Fibroblast of the conjunctiva (primary cell): ENCODE data around the gene CD8B.
A peak's percentile ranks its signal among the peaks of the same experiment; 100 is the strongest.
"Not testable (repeated sequence)": the region's sequence is repeated elsewhere in the genome, so short reads cannot be mapped to it uniquely, and the experiment has no call there.

Experiments
- DNase-seq: peaks from one replicate; pipeline ENCODE4 v3.0.0-alpha.2; 2010; ENCODE audit warnings: low read depth

CD8B gene

DNA sequence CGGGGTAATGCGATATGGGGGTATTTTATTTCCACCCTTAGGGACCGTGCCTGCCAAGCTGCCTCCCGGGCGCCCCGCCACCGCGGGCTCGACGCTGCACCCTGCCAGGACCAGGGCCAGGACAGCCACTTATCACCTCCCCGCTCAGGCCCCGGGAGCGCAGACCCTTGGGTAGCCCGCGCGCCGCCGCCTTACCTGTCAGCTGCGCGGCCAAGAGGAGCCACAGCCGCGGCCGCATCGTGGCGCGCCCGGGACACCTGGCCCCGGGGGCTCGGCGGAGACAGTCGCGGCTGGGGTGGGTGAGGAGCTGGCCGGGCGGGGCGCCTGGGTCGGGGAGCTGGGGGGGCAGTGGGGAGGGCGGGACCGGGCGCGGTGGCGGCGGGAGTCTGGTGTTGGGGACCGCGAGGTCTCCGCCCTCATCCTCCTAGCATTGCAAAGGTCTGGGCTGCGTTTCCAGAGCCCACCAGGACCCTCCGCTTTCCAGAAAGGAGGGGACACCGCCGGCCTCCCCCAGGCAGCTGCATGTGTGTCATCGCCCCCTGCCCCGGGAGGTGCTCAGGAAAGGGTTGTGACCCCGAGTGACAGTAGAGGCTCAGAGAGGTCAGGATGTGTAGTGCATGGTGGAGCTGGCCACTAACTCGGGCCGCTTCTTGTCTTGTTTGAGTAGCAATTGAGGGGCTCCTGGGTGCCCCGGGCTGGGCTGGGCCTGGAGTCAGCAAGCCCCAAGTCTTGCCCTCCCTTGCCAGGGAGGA lies at the start of gene CD8B:
Gene CD8B (minus strand): TSS at position 259 of the 752 bp plus-strand sequence. CDS start 21 bp downstream, at position 238.
- DNase-seq: not testable (repeated sequence)

DNA sequence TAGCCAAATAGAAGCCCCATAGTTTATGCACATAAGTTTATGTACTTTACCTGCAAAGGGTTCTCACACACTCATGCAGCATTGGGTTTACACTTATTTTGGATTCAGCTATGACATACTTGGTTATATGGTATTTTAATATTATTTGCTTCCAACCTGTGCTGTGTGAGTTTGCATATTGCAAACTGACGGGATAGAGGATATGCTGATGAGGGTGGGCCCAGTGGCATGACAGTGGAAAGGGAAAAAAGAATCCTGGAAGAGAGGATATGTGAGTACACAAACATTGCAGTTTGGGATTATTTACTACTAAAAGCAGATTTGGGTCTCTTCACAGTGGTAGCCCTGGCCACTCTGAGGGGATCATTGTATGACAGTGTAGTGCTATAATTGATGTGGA lies 44.2 kb upstream of the CD8B start:
- DNase-seq: not testable (repeated sequence)

DNA sequence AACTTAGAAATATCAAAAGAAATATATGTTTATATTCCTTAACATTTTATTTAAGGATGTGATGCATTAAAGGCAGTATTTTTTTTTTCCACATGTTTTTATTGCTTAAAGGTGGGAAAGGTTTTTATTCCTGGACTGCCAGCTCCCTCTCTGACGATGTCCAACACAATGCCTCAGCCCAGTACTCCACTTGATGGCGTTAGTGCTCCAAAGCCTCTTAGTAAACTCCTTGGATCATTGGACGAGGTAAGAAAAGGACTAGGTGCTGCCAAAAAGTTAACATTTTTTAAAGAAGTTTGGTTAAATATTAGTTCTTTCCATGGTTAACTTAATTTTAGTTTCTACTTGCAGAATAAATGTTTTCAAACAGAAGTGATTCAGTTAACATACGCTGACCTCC lies 39.0 kb upstream of the CD8B start:
- peak; percentile 1 for DNase-seq

- not testable (repeated sequence) for DNase-seq
Observed at GRCh38 chr2:86886026-86886425, 24.3 kb upstream of the CD8B start.

DNA sequence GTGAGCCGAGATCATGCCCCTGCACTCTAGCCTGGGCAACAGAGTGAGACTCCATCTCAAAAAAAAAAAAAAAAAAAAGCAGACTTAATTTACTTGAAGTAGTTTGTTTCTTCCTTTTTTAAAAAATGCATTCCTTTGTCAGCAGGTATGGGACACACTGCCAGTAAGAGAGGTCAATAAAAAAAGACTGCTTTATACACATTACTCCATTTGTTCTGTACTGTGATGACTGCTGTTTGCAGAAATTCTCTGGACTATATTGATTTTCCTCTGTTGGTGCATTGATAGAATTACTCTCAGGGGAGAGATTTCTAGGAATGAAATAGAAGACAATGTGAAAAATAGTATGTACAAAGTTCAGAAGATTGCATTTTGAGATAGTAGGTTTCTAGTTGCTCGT lies 21.2 kb upstream of the CD8B start:
- DNase-seq: not testable (repeated sequence)

- DNase-seq: not testable (repeated sequence)
Observed at GRCh38 chr2:86882118-86882665, 20.5 kb upstream of the CD8B start.

- not testable (repeated sequence) for DNase-seq
Observed at GRCh38 chr2:86878986-86879385, 17.3 kb upstream of the CD8B start.

DNA sequence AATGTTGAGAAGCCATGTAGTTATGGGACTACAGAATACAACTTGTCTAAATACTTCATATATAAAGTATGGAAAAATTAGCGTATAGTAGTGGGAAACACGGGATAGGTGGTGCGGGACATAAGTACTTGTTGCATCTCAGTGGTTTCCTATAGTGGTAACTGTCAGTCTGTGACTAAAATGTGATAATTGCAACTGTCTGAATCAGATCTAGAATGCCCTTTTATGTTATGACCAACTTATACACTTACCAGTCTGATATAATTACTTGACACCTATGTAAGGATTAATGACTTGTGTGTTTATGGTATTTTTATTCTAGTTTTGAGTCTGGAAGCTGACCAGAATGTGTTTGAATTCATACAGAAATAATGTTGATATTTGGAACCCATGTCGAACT lies 9.3 kb upstream of the CD8B start:
- not testable (repeated sequence) for DNase-seq

GRCh38 chr2:86868895-86869468 lies 7.3 kb upstream of the CD8B start:
- not testable (repeated sequence) for DNase-seq

- not testable (repeated sequence) for DNase-seq
Observed at GRCh38 chr2:86862380-86862703, 656 bp upstream of the CD8B start.

DNA sequence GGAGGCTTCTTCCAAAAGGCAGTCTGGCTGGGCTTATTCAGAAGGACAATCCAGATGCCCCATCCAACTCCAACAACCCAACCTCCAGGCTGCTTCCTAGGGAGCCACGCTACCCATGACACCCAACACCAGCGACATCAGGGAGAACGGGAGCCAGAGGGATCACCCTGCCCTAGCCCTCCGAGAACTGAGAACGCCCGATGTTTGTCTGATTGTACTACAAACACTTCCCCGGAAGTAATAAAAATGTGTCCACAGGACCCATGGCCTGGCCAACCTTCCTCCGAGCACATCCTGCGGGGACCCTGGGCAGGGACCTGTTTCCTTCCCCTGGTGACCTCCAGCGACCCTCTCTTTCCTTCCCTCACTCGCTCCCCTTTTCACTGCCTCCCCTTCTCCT lies 511 bp downstream of the CD8B start:
- not testable (repeated sequence) for DNase-seq

GRCh38 chr2:86860573-86860972 lies 1.1 kb downstream of the CD8B start:
- not testable (repeated sequence) for DNase-seq

- DNase-seq: not testable (repeated sequence)
Observed at GRCh38 chr2:86857688-86858087, 4.0 kb downstream of the CD8B start.

- not testable (repeated sequence) for DNase-seq
Observed at GRCh38 chr2:86856498-86856897, 5.2 kb downstream of the CD8B start.

GRCh38 chr2:86855981-86856380 lies 5.7 kb downstream of the CD8B start:
- DNase-seq: not testable (repeated sequence)

- not testable (repeated sequence) for DNase-seq
Observed at GRCh38 chr2:86851581-86851980, 10.1 kb downstream of the CD8B start.

DNA sequence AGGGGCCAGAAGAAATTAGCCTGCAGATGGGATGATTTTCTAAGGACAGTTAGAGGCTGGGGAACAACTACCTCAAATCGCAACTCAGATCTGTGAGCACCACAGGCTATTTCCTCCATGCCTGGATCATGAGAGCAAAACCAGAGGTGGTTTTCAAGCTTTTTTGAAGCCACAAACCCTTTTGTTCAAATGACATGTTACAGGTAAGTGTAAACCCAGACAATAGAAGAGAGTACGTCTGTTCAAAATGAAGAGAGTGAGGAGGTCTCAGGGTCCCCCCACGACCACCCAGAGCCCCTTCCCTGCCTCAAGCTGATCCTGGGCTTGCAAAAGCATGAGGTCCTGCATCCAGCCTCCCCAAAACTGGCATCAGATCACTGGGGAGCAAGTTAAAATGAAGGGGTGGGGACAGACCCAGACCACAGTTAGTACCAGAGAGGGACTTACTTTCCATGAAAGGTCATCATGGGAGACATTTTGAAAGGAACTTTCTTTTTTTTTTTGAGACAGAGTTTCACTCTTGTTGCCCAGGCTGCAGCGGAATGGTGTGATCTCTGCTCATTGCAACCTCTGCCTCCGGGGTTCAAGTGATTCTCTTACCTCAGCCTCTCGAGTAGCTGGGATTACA lies 19.0 kb downstream of the CD8B start:
- not testable (repeated sequence) for DNase-seq

DNA sequence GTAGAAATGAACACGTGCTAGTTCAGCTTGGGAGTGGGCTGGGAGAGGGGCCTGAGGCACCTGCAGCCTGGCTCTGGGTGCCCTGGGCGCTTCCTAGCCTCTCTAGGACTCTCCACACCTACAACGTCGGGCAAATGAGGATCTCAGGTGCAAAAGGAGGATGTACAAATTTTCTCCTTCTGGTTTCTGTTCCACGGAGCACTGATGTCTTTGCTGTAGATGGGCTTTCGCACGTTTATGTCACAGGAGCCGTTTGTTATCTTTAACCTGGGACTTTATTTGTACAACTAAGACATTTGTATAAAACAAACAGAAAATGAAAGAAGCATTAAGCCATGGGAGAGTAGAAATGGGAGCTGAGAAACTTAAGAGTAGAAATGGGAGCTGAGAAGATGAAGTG lies 20.4 kb downstream of the CD8B start:
- not testable (repeated sequence) for DNase-seq

DNA sequence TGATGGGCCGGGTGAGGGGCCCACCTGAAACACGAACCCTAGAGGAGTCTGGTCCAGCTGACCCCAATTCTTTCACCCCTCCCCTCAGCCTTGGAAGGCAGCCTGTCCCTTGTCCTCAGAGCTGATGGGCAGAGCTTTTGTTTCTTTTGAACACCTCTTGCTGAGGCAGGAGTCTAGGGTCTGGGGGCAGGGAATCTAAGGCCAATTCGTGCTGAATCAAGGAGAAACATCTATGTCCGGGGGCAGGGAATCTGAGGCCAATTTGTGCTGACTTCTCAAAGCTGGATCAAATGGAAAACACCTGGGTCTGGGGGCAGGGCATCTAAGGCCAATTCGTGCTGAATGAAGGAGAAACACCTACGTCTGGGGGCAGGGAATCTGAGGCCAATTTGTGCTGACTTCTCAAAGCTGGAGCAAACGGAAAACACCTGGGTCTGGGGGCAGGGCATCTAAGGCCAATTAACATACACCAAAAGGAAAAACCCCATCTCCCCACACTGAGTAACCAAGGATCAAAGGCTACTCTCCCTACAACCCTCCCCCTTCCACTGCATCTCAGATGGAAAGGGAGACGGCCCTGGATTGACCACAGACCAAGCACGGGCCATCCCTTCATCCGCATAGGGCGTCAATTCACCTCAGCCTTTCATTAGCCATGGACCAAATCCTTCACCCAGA lies 21.7 kb downstream of the CD8B start:
- DNase-seq: not testable (repeated sequence)

GRCh38 chr2:86839455-86839854 lies 22.2 kb downstream of the CD8B start:
- DNase-seq: not testable (repeated sequence)

DNA sequence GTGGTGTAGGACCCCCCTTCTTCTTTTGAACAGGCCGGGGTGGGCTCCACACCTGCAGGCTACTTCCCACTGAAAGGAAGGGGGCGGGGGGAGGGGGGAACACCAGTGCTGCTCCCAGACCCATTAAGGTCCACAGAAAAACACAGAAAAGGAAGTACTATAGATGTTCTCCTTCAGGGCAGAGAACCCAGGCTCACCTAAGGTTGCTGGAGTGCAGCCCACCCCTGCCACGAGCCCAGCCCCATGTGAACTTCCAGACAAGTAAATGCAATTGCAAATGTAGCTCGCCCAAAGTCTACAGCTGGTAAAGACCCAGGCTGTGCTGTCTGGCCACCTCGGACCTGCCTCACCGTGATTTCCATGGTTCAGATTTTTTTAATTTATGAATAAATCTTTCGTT lies 24.0 kb downstream of the CD8B start:
- DNase-seq: not testable (repeated sequence)
